Loucy (cell line): ENCODE results near the gene G0S2.

ENCODE experiments used
- CTCF ChIP-seq: fragments of 200-600 bp; sonication (generic); conservative IDR thresholded peaks from 2 replicates; pipeline ENCODE4 v1.5.1; 2014; ENCODE audit warnings: mild to moderate bottlenecking, antibody characterized with exemption, low read length
- EZH2phosphoT487 ChIP-seq: fragments of 200-600 bp; IDR thresholded peaks from 2 replicates; pipeline ENCODE4 v1.6.1; 2018; ENCODE audit warnings: antibody characterized with exemption, mild to moderate bottlenecking, moderate library complexity, borderline replicate concordance

DNA sequence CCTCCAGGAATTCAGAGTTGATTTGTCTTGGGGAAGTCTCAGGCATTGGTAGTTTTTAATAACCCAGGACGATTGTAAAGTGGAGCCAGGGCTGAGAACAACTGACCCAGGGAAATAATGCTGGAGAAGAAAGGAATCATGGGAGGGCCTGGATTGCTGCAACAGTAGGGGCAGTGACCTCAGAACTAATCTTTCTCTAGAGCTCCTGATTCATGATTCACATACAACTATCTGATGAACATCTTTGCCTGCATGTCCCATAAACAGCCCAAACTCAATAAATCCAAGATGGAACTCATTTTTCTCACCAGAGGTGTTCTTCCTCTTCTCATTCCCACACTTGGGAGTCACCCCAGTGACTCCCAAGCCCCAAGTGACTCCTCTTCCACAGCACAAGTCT lies 8.1 kb upstream of the G0S2 start:
- TF ChIP-seq CTCF (no peak), EZH2phosphoT487 (no peak)
